Cortex of kidney (tissue), 1 donor: ENCODE measurements around the gene FSTL3.
A peak's percentile ranks its signal among the peaks of the same experiment; 100 is the strongest.
"Not testable (repeated sequence)": the region's sequence is repeated elsewhere in the genome, so short reads cannot be mapped to it uniquely, and the experiment has no call there.

Experiments
- DNase-seq: peaks from one replicate; lab custom pipeline; 2025; lab: John Stamatoyannopoulos, UW

FSTL3 gene

GRCh38 chr19:676339-677105 is at the start of gene FSTL3:
Gene FSTL3, plus strand, starts transcription at chr19:676392. Its CDS starts 32 bp downstream, at chr19:676424.
- no peak for DNase-seq

GRCh38 chr19:626566-626965 is 49.6 kb upstream of the FSTL3 start:
- DNase-seq: not testable (repeated sequence)

- DNase-seq: no peak
Observed at GRCh38 chr19:628168-628567, 48.0 kb upstream of the FSTL3 start.

GRCh38 chr19:629515-629914 is 46.7 kb upstream of the FSTL3 start:
- DNase-seq: not testable (repeated sequence)

- no peak for DNase-seq
Observed at GRCh38 chr19:629961-630714, 46.1 kb upstream of the FSTL3 start.

GRCh38 chr19:632579-633067 is 43.6 kb upstream of the FSTL3 start:
- no peak for DNase-seq

DNA sequence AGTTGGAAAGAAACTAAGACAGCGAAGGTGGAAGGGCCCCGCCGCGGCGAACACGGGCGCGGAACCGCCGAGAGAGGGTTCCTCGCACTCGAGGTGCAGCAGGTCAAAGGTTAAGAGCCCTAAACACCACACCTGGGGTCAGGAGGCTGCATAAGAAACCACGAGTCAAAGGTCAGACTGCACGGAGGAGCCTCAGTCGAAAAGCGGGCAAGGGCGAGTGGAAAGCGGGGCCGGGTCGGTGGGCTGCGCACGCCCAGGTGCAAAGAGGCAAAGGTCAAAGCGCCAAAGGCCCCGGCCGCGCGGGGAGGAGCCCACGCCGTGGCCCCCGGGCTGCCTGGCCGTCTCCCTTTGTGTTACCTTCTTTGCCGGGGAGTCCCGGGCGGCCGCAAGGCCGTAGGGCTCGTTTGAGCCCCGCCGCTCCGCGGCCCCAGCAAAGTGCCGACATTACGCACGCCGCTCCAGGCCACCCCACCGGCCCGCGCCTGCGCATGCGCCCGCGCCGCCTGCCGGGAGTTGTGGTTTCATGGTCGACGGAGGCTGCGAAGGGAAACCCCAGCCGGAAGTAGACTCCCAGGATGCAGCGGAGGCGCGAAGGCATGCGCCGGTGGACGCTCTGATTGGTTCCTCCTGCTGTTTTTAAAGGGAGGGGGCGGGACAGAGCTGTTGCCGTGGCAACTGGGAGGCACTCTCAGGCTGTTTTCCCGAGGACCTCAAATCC is 43.0 kb upstream of the FSTL3 start, which contains the start of gene POLRMT:
POLRMT (minus strand) TSS at position 470 of the 718 bp plus-strand sequence; CDS start at position 445, 25 bp downstream.
- peak; percentile 58 for DNase-seq

DNA sequence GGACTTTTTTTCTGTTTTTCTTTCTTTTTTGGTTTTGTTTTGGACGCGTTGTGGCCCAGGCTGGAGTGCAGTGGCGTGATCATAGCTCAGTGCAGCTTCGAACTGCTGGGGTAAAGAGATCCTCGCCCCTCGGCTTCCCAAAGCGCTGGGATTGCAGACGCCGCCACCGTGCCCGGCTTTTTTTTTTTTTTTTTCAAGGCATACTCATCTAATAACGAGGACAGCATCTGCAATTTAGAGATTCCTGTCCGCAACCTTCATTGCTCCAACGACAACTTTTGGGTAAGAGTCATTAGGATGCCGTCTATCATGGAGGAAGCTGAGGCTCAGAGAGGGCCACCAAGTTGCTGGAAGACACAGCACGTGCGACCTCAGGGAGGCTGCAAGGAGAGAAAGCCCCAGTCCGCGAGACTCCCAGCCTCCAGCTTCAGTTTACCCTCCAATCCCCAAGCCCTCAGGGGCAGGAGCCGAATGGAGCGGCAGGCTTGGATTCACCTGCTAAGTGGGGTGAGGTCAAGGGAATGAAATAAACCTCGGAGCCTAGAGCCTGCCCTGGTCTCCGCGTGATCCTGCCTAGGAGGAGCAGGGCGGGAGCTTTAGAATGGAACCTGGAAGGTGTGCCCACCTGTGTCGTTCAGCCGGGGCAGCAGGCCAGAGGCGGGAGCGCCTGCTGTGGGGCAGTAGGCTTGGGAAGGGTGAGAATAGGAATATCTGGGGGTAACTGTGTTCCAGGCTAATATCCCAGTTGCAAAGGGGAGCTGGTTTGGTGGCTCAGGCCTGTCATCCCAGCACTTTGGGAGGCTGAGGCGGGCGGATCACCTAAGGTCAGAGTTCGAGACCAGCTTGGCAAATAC is 42.2 kb upstream of the FSTL3 start:
- DNase-seq: no peak

- no peak for DNase-seq
Observed at GRCh38 chr19:634975-635652, 41.1 kb upstream of the FSTL3 start.

- DNase-seq: no peak
Observed at GRCh38 chr19:638906-639252, 37.3 kb upstream of the FSTL3 start.

- no peak for DNase-seq
Observed at GRCh38 chr19:639253-640160, 36.7 kb upstream of the FSTL3 start, which contains the start of gene FGF22. Gene FGF22, plus strand, starts transcription at chr19:639879. Its CDS starts 47 bp downstream, at chr19:639926.

- DNase-seq: no peak
Observed at GRCh38 chr19:640161-640558, 36.0 kb upstream of the FSTL3 start.

- DNase-seq: no peak
Observed at GRCh38 chr19:640606-641189, 35.5 kb upstream of the FSTL3 start.

DNA sequence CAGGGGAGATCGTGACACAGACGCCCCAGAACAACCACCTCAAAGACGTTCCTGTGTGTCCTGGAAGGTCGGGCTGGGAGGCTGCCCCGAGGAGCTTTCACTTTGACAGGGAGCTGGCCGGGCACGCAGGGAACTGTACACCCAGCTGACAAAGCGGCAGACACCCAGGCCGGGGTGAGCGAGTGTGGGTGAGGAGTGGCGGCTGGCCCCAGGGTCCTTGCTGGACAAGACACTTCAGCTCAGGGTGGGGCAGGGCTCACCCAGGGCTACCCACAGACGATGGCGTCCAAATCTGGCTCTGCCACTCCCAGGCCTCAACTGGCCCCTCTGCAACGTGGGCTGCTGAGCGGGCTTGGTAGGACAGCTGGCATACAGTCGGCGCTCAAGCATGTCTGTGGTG is 34.5 kb upstream of the FSTL3 start:
- DNase-seq: no peak

DNA sequence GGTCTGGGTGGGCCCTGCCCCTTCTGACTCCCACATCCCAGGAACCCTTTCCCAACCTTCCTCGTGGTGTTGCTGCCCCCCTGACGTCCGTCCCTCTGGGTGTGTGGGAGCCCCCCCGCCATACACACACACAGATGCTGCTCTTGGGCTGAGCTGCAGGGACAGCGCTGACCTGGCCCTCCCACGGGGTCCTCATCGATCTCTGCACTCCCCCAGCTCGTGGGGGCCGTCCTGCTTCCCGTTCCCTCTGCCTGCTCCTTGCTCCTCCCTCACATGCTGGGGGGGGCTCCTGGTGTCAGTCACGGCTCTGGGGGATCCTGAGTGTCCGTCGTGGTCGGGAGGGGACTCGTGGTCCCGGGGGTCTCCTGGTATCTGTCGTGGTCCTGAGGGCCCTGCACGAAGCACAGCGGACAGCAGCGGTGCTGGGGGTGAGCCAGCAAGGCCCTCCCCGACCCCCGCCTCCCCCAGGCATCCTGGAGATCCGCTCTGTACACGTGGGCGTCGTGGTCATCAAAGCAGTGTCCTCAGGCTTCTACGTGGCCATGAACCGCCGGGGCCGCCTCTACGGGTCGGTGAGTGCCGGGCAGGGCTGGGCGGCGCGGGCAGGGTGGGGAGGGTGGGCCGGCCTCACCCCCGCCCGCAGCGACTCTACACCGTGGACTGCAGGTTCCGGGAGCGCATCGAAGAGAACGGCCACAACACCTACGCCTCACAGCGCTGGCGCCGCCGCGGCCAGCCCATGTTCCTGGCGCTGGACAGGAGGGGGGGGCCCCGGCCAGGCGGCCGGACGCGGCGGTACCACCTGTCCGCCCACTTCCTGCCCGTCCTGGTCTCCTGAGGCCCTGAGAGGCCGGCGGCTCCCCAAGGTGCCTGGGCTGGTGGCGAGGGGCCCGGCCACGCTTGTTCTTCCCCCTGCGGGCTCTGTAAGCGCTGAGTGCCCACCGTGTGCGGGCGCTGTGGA is 33.1 kb upstream of the FSTL3 start:
- DNase-seq: no peak

DNA sequence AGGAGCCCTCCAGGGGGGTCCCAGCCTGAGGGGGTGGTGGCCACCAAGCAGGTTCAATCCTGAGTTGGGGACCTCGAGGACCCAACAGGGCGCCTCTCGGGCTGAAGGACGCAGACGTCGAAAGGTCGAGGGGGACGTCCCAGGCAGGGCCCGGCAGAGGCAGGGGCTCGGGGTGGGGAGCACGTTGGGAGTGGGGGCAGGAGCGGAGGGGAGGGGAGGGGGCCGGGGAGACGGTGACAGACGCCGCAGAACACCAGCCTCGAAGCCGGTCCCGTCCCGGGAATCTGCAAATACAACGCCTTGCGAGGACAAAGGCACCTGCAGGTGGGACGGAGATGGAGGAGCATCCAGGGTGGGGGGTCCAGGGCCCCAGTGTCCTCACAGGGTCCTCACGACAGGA is 32.5 kb upstream of the FSTL3 start:
- no peak for DNase-seq

DNA sequence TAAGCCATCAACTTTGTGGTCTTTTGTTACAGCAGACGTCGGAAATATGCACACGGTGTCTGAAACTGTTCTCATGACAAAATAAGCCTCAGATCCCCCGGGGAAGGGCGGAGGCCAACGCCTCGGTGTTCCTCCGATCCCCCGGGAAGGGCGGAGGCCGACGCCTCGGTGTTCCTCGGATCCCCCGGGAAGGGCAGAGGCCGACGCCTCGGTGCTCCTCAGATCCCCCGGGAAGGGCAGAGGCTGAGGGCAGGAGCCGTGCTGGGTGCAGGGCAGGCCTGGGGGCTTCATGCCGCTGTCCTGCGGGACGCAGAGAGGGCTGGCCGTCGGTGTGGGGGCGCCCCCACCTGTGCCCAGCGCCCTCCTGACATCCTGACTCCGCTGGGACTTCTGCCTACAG is 31.8 kb upstream of the FSTL3 start:
- no peak for DNase-seq

- DNase-seq: no peak
Observed at GRCh38 chr19:644789-645188, 31.4 kb upstream of the FSTL3 start.
